RPMI8226 (cell line): ENCODE results near the gene ESPN.
A peak's percentile ranks its signal among the peaks of the same experiment; 100 is the strongest.
"Not testable (repeated sequence)": the region's sequence is repeated elsewhere in the genome, so short reads cannot be mapped to it uniquely, and the experiment has no call there.

Experiments used
- DNase-seq: peaks from one replicate; pipeline ENCODE4 v3.0.0-alpha.2; 2015

The ESPN gene

DNA sequence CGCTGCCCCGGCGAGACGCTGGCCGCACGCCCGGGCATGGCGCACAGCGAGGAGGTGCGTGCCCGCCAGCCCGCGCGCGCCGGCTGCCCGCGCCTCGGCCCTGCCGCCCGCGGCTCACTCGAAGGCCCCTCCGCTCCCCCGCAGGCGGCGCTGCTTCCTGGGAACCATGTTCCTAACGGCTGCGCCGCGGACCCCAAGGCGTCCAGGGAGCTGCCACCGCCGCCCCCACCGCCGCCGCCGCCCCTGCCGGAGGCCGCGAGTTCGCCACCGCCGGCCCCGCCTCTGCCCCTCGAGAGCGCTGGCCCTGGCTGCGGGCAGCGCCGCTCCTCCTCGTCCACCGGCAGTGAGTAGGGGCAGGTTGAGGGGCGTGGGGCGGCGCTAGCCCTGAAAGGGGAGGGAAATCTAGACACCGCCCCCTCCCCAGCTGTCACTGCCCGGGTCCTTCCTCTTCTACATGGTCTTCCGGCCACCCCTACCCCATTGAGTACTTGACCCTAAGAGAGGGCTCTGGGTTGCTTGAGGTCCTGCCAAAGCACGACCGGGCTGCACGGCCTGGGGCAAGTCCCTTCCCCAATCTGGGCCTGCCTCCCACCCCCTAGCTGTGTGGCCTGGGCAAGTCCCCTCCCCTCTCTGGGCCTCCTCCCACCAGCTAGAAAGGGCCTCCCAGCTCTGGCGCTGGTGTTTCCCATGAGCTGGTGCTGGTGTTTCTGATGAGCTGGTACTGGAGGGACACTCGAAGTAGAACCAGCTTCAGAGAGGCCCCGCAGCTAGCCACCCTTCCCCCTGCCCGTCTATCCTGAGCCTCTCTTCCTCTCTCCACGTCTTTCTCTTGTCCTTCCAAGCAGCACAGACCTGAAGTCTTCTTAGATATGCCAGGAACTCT lies 24.4 kb downstream of the ESPN start:
- DNase-seq, result peak; percentile 74

DNA sequence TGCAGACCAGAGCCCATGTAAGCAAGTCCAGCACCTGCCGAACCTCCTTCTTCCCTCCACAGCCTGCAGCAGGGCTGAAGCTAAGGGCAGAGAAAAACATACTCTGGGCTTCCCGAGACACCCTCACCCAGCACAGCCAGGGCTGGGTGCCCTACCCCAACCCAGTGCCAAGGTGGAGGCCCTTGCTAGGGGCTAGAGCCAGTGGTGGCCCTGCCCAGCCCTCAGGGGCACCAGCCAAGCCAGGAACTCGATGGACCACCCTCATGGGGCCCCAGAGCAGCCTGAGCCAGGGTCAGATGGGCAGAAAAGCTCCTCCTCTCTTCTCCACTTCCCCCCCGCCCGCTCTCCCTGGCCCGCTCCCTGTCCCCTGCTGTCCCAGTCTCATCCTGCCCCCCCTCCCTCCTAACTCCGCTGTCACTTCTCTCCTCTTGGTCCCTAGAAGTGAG lies 25.5 kb downstream of the ESPN start:
- no peak for DNase-seq

DNA sequence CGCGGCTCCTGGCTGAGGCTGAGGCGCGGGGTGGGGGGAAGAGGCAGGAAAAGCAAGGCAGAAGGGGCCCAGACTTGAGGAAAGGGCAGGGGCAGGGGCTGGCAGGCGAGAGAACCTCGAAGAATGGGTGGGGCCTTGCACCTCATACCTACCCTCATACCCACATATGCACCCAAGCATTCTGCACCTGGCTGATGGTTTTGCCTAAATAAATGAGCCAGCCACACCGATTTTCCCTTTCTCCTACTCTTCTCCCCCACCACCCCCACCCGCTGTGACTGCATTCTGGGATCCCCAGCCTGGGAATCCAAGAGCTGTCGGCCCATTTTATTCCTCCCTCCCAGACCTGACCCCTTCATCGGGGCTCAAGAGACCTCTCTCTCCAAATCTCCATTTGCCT lies 25.9 kb downstream of the ESPN start:
- DNase-seq, result not testable (repeated sequence)

DNA sequence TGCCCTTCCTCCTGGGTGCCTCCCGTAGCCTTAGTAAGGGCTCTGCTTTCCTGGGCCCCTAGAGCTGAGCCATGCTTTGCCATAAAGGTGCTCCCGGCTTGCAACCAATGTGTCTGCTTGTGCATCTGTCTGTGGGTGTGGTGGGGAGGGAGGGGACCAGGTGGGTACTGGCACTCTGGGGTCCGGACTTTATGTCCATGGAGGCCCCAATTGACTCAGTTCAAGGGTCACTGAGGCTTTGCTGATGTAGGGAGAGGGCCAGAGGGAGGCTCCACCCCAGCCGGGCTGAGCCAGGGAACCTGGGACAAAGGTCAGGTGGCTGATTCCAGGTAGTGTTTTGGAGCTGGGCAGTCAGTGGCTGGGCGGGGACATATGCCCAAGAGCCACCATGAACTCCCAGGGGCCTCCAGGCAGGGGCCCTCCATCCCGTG lies 26.4 kb downstream of the ESPN start:
- DNase-seq, result no peak

DNA sequence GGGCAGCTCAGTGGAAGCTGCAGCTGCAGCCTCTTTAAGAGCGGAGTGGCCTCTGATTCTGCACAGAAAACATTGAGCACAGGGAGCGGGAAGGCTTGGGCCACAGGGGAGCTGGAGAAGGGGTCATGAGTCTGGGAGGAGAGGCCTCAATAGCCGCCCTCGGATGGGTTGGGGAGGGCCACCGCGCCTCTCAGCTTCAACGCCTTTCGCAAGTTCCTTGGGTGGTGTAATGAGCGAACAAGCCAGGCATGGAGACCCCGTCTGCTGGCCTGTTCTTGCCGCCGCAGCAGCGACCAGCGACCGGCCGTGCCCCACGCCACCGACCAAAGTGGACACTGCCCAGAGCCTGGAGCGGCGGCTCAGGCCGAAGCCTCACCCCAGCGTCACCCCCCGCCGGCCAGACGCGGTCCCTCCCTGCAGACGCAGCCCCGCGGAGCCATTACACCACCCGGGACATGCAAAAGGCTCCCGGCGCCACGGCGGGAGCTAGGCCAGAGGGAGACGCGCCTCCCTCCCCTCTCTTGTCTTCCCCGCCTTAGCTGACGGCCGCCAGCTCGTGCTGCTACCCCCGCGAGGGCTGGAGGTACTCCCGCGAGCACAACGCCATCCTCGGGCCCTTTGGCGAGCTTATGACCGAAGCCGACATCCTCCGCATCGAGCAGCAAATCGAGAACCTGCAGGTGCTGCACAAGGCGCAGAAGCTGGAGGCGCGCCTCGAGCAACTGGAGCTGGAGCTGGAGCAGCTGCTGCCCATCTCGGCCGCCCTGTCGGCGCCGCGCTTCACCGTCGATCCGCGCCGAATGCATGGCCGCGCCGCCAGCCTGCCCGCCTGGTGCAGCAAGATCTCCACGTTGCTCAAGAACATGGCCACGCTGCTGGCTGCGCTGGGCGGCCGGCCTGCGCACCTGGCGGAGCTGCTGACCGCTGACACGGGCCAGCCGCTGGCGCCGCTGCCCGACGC lies 29.6 kb downstream of the ESPN start:
- peak; percentile 55 for DNase-seq

DNA sequence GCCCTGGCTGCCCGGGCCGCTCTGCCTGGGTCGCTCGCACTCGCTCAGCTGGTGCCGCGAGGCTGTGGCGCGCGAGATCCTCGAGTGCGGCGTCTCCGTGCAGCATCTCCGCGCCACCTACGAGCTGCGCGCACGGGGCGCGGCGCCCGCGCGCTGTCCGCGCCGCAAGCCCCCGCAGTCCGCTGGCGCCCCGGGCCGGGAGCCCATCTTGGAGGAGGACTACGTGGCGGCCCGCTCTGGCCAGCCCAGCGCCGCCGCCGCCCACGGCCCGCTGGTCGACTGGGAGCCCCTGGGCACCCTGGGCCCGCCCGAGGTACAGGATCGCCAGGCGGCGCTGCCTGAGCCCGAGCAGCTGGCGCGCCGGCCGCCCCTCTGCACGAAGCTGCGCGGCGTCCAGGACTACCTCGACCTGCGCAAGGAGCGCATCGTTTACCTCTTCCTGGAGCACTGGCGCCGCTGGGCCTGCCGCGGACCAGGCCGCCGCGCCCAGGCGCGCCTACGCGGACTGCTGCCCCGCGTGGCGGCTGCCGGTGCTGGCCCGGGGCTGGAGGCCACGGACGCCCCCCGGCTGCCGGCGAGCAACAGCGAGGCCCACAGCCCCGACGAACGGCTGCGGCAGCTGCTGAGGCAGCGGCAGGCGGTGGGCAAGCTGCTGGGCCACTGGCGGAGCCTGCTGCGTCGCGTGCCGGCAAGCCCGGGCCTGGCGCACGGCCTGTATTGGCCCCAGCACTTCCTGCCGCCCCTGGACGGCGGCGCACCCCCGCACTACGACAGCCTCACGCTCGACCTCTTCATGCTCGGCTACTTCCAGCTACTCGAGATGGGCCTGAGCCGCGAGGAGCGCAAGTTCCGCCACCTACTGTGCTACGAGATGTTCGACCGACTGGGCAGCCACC lies 30.5 kb downstream of the ESPN start:
- DNase-seq, result peak; percentile 52

DNA sequence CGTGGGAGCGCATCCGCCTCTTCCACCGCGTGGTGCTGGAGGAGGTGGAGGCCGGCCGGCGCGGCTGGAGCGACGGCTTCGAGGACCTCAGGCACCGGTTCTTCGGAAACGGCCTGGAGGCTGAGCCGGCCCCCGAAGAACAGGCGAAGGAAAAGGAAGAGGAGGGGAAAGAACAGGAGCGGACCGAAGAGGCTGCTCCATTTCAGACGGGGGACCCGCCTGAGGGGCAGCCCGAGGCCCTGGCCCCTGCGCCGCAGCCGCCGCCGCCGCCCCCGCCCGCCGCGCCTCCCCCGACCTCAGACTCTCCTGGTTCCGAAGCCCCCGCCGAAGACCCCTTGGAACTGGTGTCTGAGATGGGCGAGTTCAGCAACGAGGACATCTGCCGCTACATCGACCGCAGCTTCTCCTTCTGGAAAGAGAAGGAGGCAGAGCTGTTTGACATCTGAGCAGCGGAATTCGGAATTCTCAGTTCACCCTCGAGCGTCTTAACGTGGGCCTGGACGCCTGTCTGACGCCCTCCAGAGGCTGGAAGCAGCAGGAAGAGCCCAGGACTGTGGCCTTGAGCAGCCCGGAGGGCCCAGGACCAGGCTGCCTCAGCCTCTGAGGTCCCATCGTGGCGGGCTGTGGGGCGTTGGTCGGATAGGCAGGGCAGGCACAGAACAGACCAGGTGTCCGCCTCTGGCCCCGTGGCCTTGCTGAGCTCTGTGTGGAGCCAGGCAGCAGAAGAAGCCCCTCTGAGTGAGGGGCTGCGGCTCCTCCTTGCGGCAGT lies 31.4 kb downstream of the ESPN start:
- not testable (repeated sequence) for DNase-seq

DNA sequence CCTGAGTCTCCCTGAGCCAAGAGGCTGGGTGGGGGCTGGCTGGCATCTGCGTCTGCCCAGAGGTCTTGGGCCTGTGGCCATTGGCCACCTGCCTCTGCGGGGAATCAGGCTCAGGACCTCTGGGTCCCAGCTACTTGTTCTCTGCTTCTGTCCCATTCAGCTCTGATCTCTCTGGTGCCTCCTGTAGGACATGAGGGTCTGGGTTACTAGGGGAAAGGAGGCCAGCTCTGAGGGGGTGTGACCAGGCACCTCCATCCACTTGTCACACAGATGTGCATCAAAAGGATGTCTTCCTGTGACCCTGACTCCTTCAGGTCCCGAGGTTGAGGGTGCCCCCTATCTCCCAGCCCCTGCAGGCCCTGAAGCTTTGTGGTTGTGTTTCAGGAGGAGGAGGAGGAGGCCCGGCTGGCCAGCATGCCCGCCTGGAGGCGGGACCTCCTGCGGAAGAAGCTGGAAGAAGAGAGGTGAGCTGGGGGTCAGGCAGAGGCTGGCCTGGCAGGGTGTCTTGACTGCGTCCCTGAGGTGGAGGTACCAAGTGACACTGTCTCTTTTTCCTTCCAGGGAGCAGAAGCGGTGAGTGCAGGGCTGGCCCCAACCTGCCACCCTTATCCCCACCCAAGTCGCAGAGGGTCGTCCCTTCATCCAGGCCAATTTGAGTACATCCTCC lies 32.4 kb downstream of the ESPN start:
- DNase-seq, result no peak

DNA sequence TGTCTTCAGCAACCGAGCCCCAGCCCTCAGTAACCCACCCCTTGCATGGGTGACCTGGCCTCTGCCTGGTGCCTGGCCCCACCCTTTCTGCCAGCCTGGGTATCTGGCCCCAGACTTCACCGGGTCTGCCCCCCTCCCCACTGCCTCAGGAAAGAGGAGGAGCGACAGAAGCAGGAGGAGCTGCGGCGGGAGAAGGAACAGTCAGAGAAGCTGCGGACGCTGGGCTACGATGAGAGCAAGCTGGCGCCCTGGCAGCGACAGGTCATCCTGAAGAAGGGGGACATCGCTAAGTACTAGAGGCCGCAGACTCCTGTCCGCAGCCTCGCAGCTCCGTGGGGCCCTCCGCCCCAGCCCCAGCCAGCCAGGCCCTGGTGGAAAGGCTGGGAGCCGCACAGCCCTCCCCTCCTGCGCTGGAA lies 35.3 kb downstream of the ESPN start:
- DNase-seq, result no peak

DNA sequence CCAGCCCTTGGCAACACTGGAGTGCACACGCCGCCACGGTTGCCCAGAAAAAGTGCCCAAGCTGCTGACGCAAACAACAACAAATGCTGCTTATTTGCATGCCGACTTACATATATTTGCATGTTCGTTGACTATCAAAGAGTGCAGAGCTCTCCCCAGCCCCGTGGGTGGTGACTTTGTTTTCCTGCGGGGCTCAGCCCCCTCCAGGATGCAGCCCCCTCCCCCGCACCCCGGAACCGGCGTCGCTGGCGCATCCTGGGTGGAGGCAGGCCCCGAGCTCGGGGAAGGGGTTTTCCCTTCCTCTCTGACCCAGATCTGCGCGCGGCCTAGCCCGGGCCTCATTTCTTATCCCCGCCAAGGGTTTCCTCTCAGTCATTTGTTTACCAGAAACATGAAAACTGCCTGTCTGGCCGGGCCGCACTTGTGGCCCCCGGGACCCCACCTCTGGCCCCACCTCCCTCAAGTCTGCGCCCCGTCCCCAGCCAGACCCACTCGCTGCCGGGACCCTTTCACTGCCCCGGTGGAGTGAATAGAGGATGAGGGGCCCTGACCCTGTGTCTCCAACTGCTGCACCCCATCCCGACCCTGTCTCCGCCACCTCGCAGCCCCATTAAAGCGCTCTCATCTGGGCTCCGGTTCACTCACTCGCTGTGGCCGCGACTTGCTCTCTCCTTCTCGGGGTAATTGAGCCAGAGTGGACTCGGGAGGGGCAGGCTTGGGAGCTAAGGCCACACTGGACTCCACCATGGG lies 35.9 kb downstream of the ESPN start:
- no peak for DNase-seq

DNA sequence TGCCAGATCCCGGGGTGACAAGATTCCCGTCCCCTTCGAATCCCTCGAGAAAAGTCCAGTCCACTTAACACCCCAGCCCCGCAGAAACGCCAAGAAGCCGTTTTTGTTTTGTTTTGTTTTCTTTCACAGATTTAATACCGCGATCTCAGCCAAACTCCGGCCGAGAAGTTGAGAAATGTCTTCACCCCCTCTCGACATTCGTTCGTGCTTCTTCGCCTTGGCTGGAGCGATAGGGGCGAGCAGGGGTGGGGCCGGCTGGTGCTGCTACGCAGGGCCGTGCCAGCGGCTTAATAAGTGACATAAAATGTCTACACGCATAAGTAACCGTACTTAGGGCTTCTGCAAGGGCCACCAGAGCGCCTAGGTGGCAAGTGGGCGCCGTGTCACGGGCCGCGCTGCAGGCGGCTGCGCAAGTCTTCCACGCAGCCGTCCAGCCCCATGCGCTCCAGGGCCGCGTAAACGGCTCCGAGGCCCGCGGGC lies 36.5 kb downstream of the ESPN start:
- DNase-seq, result no peak

DNA sequence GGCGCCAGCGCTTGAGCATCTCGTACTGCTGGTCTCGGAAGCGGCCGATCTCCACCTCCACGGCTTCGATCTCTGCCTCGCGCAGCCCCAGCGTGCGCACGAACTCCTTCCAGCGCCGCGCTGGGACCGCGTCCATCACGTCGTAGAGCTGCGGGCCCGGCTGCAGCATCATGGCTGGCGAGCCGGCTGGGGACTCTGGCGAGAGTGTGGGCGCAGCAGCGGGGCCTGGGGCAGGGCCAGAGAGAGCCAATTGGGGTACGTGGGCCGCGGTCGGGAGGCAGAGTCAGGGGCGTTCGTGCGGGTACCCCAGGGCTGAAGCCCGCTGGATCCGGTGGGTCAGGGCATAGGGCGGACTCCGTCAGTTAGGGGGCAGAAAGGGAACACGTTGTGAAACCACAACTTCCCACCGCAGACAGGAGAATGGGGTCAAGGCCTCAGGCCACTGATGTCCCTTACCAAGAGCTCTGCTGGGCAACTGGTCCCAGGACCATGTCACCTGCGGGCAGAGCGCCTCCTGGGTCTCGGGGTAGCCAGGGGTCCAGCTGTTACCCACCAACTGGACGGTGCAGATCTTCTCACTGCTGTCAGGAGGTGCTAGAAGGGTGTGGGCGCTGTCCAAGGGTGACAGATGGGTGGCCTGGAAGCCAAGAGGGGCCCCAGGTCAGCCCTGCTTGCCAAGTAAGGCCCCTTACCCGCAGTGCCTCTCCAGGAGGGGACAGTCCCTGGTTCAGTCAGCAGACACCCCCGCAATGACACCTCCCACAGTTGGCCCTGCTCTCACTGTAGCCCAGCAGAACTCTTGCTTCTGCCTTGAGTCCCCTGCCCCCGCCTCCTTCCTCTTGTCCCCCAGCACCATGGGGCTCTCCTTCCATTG lies 37.2 kb downstream of the ESPN start:
- no peak for DNase-seq

DNA sequence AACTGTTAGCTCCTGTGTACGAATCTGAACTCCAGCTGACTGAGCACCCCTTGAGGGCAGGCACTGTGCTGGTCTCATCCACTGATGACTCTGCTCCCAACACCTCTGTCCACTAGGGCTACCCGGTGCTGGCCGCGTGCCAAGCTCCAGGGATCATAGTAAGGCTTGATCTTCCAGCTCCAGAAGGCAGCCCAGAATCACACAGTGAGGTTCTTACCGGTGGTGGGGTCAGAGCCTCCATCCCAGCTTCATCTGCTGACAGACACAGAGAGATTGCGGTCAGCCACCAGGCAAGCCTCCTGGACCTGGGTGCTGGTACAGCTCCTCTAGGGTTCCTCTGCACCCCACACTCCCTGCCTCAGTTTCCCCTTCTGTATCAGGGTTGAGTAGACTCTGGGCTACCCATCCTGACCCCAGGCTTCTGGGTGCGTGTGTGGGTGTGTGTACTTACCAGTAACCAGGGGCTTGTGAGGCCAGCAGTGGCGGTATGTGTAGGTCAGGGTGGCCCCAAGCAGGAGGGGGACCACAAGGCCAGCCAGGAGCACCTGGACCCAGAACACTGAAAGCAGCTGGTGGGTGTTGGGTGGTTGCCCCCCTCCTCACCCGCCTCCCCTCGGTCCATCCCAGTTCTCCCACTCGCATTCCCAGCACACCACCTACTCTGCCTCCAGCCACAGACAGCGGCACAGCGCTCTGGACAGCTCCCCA lies 38.0 kb downstream of the ESPN start:
- no peak for DNase-seq

DNA sequence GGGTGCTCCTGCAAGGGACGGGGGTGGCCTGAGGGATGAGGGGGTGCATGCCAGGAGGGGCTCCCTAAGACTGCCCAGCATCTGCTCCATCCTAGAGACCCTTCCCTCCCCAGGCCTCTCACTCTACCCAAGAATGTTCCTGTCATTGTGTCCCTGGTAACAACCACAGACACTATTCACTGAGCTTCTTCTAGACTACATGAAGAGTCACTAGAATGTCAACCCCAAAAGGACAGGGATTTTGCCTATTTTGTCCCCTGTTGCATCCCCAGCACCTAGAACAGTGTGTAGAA lies 38.5 kb downstream of the ESPN start:
- no peak for DNase-seq

DNA sequence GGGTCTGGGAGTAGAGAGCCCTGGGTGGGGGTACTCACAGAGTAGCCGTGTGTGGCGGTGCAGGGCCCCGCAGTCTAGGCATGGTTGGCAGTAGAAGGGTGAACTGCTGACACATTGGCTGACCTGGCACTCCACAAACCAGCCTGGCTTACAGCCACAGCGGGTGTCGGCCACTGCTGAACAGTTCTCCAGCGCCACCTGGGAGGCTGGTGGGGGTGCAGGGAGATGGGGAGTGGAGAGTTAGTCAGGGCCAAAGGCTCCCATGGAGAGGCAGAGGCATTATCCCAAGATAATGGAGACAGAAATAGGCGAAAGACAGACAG lies 39.9 kb downstream of the ESPN start:
- DNase-seq, result peak; percentile 94

DNA sequence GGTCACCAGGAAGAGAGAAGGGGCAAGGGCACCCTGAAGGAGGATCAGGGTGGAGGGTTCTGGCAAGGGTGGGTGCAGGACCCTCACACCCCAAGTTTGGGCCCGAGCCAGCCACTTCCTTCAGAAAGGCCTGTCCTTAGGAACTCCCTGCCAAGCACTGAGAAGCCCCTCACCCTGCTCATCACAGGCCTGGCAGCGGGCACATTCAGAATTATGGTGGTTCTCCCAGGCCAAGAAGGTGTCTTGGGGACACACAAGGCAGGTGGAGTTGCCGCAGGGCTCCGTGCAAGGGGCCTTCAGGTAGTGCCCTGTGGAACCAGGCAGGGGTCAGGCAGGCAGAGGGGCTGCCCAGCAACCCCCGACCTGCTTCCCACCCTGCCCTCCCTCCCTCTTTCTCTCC lies 40.3 kb downstream of the ESPN start:
- DNase-seq, result no peak

DNA sequence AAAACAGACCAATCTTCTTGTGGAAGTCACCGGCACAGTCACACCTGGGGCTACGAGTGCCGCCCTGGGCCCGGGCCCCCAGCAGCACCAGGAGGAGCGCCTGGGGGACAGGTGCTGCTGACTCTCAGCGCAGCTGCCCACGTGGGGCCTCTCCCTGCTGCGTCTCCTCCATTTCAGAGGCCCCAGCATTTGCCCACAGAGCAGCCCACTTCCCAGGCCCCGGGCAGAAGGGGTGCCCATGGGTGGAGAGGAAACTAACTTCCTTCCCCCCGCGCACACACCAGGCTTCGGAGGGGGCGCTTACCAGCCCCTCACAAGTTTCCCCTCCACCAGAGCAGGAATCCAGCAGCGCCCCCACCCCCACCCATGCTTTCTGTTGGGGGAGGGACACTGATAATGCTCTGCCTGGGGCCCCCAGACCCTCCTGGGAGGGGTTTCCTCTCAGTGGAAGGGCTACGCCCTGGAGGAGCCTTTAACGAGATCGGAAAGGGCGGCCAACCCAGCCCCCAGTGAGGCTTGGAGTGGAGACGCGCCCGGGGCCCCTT lies 41.0 kb downstream of the ESPN start:
- DNase-seq, result peak; percentile 56

DNA sequence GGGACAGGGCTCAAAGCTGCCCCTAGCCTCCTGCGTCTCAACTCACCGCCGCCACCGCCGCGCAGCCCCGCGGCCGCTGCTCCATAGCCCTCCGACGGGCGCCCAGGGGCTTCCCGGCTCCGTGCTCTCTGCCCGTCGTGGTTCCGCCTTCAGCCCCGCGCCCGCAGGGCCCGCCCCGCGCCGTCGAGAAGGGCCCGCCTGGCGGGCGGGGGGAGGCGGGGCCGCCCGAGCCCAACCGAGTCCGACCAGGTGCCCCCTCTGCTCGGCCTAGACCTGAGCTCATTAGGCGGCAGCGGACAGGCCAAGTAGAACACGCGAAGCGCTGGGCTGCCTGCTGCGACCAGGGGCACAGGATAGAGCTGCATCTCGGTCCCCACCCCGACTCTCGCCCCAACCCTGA lies 41.4 kb downstream of the ESPN start, which contains the start of gene TNFRSF25:
Gene TNFRSF25 (minus strand): TSS at position 151 of the 400 bp plus-strand sequence. CDS start 66 bp downstream, at position 85.
- peak; percentile 55 for DNase-seq
